Neural cell (in vitro differentiated cells): Measurements from ENCODE around the gene PTPRN2. TPM values are rescaled to one million over a fixed set of nuclear protein-coding genes. Genes with fewer than 3 reads are reported as not detected.

Source experiments
- H2AFZ ChIP-seq: fragments of 200-600, 300-800 bp; sonication (generic), shearing (Covaris generic); 2 replicates; pipeline ENCODE4 v1.6.0; 2014; ENCODE audit warnings: low read depth, mild to moderate bottlenecking, antibody characterized with exemption, low read length, moderate library complexity
- H3F3A ChIP-seq: fragments of 200-600 bp; shearing (Covaris generic); 2 replicates; pipeline ENCODE4 v1.6.1; 2016; ENCODE audit warnings: mild to moderate bottlenecking, moderate library complexity, mixed read lengths, antibody characterized with exemption, low read length; ENCODE audit not compliant: insufficient read depth, poor library complexity, severe bottlenecking
- H3K27ac ChIP-seq: fragments of 200-600, 300-800 bp; sonication (generic), shearing (Covaris generic); 2 replicates; pipeline ENCODE4 v1.5.1; 2014; ENCODE audit warnings: mild to moderate bottlenecking, low read length, moderate library complexity
- H3K27me3 ChIP-seq: fragments of 300-800, 200-600 bp; sonication (generic), shearing (Covaris generic); 2 replicates; pipeline ENCODE4 v1.6.0; 2014; ENCODE audit warnings: mild to moderate bottlenecking, low read depth, low read length, moderate library complexity; ENCODE audit not compliant: insufficient read depth
- H3K36me3 ChIP-seq: fragments of 300-800, 200-600 bp; sonication (generic), shearing (Covaris generic); 2 replicates; pipeline ENCODE4 v1.5.1; 2014; ENCODE audit warnings: mild to moderate bottlenecking, antibody characterized with exemption, low read length, moderate library complexity; ENCODE audit not compliant: insufficient read depth
- H3K4me2 ChIP-seq: fragments of 300-800, 200-600 bp; sonication (generic), shearing (Covaris generic); 2 replicates; pipeline ENCODE4 v1.6.0; 2014; ENCODE audit warnings: mild to moderate bottlenecking, low read length
- H3K4me3 ChIP-seq: fragments of 300-800, 200-600 bp; sonication (generic), shearing (Covaris generic); 2 replicates; pipeline ENCODE4 v1.5.1; 2014; ENCODE audit warnings: mild to moderate bottlenecking, low read length, moderate library complexity
- H3K79me2 ChIP-seq: fragments of 200-600 bp; shearing (Covaris generic); replicated peaks from 2 replicates; pipeline ENCODE4 v1.6.0; 2014; ENCODE audit warnings: mild to moderate bottlenecking, low read length, moderate library complexity; ENCODE audit not compliant: insufficient read depth
- H3K9ac ChIP-seq: fragments of 300-800, 200-600 bp; sonication (generic), shearing (Covaris generic); 2 replicates; pipeline ENCODE4 v1.6.1; 2016; ENCODE audit warnings: mild to moderate bottlenecking, low read length, mixed read lengths
- H3K9me2 ChIP-seq: fragments of 200-600 bp; shearing (Covaris generic); 2 replicates; pipeline ENCODE4 v1.6.1; 2016; ENCODE audit warnings: mild to moderate bottlenecking, low read length, mixed read lengths; ENCODE audit not compliant: insufficient read depth
- H3K9me3 ChIP-seq: fragments of 200-600, 300-800 bp; sonication (generic), shearing (Covaris generic); 2 replicates; pipeline ENCODE4 v1.6.1; 2016; ENCODE audit warnings: mild to moderate bottlenecking, mixed run types, low read length, moderate library complexity, mixed read lengths
- H4K20me1 ChIP-seq: fragments of 200-600 bp; shearing (Covaris generic); 2 replicates; pipeline ENCODE4 v1.6.1; 2016; ENCODE audit warnings: mild to moderate bottlenecking, mixed run types; ENCODE audit not compliant: insufficient read depth
- EP300 ChIP-seq: fragments of 450-650 bp; conservative IDR thresholded peaks from 2 replicates; pipeline ENCODE4 v1.6.1; 2014; ENCODE audit warnings: antibody characterized with exemption, mild to moderate bottlenecking, moderate library complexity; ENCODE audit not compliant: poor library complexity, severe bottlenecking
- EZH2 ChIP-seq: fragments of 200-600, 300-800 bp; shearing (Covaris generic), sonication (generic); IDR thresholded peaks from 2 replicates; pipeline ENCODE4 v1.6.1; 2014; ENCODE audit warnings: antibody characterized with exemption, low read length, borderline replicate concordance, mild to moderate bottlenecking; ENCODE audit not compliant: insufficient read depth, poor library complexity, severe bottlenecking
- MXI1 ChIP-seq: fragments of 450-650 bp; conservative IDR thresholded peaks from 2 replicates; pipeline ENCODE4 v1.6.1; 2014; ENCODE audit warnings: antibody characterized with exemption, mild to moderate bottlenecking; ENCODE audit not compliant: poor library complexity, severe bottlenecking
- POLR2AphosphoS5 ChIP-seq: IDR thresholded peaks from 2 replicates; pipeline ENCODE4 v1.6.1; 2012
- RAD21 ChIP-seq: fragments of 450-650 bp; conservative IDR thresholded peaks from 2 replicates; pipeline ENCODE4 v1.6.1; 2014; ENCODE audit warnings: antibody characterized with exemption, mild to moderate bottlenecking, moderate library complexity
- SMC3 ChIP-seq: fragments of 450-650 bp; conservative IDR thresholded peaks from 2 replicates; pipeline ENCODE4 v1.6.1; 2014; ENCODE audit warnings: antibody characterized with exemption, mild to moderate bottlenecking, moderate library complexity; ENCODE audit not compliant: poor library complexity
- TAF1 ChIP-seq: IDR thresholded peaks from 2 replicates; pipeline ENCODE4 v1.6.1; 2012; ENCODE audit warnings: low read depth
- polyA plus RNA-seq: library from polyadenylated mRNA; depleted of rRNA; stranded (reverse); fragments of >200 nt; gene quantifications from 2 replicates; pipeline ENCODE4 v1.2.3, GENCODE V29; 2014
- TF ChIP-seq, protein P1 (sequence below): fragments of 450-650 bp; IDR thresholded peaks from 2 replicates; pipeline ENCODE4 v1.5.1; 2014; ENCODE audit warnings: antibody characterized with exemption, mild to moderate bottlenecking, moderate library complexity; ENCODE audit not compliant: poor library complexity, severe bottlenecking
- TF ChIP-seq, protein P2 (sequence below): IDR thresholded peaks from 2 replicates; pipeline ENCODE4 v1.6.1; 2012; ENCODE audit warnings: borderline replicate concordance

Gene PTPRN2
- polyA plus RNA-seq, 1 donor from 2014 or later, result 31.0 TPM

GRCh38 chr7:158439035-158439434 lies 148.6 kb downstream of the PTPRN2 start:
- H3K36me3 ChIP-seq, result no peaks in the 10 kb centered on the region
- no peak overlapping the region for H3K9ac ChIP-seq
- H3K4me2 ChIP-seq, result no peak overlapping the region
- H3K4me3 ChIP-seq, result no peak overlapping the region
- H3F3A ChIP-seq, result no peaks in the 10 kb centered on the region
- TF ChIP-seq, protein P1, sequence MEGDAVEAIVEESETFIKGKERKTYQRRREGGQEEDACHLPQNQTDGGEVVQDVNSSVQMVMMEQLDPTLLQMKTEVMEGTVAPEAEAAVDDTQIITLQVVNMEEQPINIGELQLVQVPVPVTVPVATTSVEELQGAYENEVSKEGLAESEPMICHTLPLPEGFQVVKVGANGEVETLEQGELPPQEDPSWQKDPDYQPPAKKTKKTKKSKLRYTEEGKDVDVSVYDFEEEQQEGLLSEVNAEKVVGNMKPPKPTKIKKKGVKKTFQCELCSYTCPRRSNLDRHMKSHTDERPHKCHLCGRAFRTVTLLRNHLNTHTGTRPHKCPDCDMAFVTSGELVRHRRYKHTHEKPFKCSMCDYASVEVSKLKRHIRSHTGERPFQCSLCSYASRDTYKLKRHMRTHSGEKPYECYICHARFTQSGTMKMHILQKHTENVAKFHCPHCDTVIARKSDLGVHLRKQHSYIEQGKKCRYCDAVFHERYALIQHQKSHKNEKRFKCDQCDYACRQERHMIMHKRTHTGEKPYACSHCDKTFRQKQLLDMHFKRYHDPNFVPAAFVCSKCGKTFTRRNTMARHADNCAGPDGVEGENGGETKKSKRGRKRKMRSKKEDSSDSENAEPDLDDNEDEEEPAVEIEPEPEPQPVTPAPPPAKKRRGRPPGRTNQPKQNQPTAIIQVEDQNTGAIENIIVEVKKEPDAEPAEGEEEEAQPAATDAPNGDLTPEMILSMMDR, result no peak
- TF ChIP-seq POLR2AphosphoS5, result no peak
- TF ChIP-seq MXI1, result no peak
- TF ChIP-seq EZH2, result no peak
- TF ChIP-seq SMC3, result no peak
- TF ChIP-seq, protein P2, sequence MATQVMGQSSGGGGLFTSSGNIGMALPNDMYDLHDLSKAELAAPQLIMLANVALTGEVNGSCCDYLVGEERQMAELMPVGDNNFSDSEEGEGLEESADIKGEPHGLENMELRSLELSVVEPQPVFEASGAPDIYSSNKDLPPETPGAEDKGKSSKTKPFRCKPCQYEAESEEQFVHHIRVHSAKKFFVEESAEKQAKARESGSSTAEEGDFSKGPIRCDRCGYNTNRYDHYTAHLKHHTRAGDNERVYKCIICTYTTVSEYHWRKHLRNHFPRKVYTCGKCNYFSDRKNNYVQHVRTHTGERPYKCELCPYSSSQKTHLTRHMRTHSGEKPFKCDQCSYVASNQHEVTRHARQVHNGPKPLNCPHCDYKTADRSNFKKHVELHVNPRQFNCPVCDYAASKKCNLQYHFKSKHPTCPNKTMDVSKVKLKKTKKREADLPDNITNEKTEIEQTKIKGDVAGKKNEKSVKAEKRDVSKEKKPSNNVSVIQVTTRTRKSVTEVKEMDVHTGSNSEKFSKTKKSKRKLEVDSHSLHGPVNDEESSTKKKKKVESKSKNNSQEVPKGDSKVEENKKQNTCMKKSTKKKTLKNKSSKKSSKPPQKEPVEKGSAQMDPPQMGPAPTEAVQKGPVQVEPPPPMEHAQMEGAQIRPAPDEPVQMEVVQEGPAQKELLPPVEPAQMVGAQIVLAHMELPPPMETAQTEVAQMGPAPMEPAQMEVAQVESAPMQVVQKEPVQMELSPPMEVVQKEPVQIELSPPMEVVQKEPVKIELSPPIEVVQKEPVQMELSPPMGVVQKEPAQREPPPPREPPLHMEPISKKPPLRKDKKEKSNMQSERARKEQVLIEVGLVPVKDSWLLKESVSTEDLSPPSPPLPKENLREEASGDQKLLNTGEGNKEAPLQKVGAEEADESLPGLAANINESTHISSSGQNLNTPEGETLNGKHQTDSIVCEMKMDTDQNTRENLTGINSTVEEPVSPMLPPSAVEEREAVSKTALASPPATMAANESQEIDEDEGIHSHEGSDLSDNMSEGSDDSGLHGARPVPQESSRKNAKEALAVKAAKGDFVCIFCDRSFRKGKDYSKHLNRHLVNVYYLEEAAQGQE, result no peak
- no peak for TF ChIP-seq TAF1
- no peak for TF ChIP-seq EP300
- no peak for TF ChIP-seq RAD21
- no peaks in the 10 kb centered on the region for H4K20me1 ChIP-seq
- H3K27me3 ChIP-seq, result no peaks in the 10 kb centered on the region
- peaks cover 3% of the 10 kb centered on the region for H3K9me3 ChIP-seq
- H3K79me2 ChIP-seq, result no peaks in the 10 kb centered on the region
- H2AFZ ChIP-seq, result no peak overlapping the region
- H3K27ac ChIP-seq, result no peak overlapping the region
- H3K9me2 ChIP-seq, result no peaks in the 10 kb centered on the region

- no peak for TF ChIP-seq POLR2AphosphoS5
- TF ChIP-seq, protein P2, result no peak
- TF ChIP-seq, protein P1, result no peak
- no peak for TF ChIP-seq RAD21
- no peak for TF ChIP-seq EZH2
- TF ChIP-seq SMC3, result no peak
- TF ChIP-seq TAF1, result no peak
- no peak for TF ChIP-seq EP300
- TF ChIP-seq MXI1, result no peak
- H3K9me2 ChIP-seq, result no peaks in the 10 kb centered on the region
- no peak overlapping the region for H2AFZ ChIP-seq
- H4K20me1 ChIP-seq, result no peaks in the 10 kb centered on the region
- H3K9ac ChIP-seq, result no peak overlapping the region
- peak overlapping the region; percentile 11 for H3K4me2 ChIP-seq
- H3F3A ChIP-seq, result no peaks in the 10 kb centered on the region
- H3K9me3 ChIP-seq, result peaks cover 3% of the 10 kb centered on the region
- no peak overlapping the region for H3K4me3 ChIP-seq
- no peaks in the 10 kb centered on the region for H3K27me3 ChIP-seq
- no peaks in the 10 kb centered on the region for H3K79me2 ChIP-seq
- H3K36me3 ChIP-seq, result no peaks in the 10 kb centered on the region
- peak overlapping the region; percentile 37 for H3K27ac ChIP-seq
These were observed 155.0 kb downstream of the PTPRN2 start for GRCh38 chr7:158432369-158433341.
